SK-N-SH treated with all-trans-retinoic acid at 6 μM for 48 hours (cell line): ENCODE results near the gene CHAF1B.

Experiments used
- ATAC-seq: fragments of 200-7000 bp; cut with Tn5 transposase; 3 replicates; pipeline ENCODE4 v1.9.1; 2020; ENCODE audit warnings: mild to moderate bottlenecking, moderate library complexity
- ARNTL ChIP-seq: fragments of 450-650 bp; formaldehyde crosslinking; IDR thresholded peaks from 2 replicates; pipeline ENCODE4 v1.5.0; 2020; ENCODE audit warnings: low read depth, mild to moderate bottlenecking, moderate library complexity, borderline replicate concordance
- CSDC2 ChIP-seq: fragments of 250-450 bp; sonication (Bioruptor Pico); IDR thresholded peaks from 2 replicates; pipeline ENCODE4 v1.5.0; 2020; ENCODE audit warnings: mild to moderate bottlenecking, moderate library complexity
- ESRRG ChIP-seq: fragments of 250-450 bp; sonication (Bioruptor Pico); IDR thresholded peaks from 2 replicates; pipeline ENCODE4 v1.6.1; 2021; ENCODE audit warnings: mild to moderate bottlenecking
- GLIS3 ChIP-seq: fragments of 250-450 bp; sonication (Bioruptor Pico); IDR thresholded peaks from 2 replicates; pipeline ENCODE4 v1.5.0; 2020; ENCODE audit warnings: mild to moderate bottlenecking, moderate library complexity
- ISL1 ChIP-seq: fragments of 250-450 bp; sonication (Bioruptor Pico); IDR thresholded peaks from 2 replicates; pipeline ENCODE4 v2.1.2; 2022; ENCODE audit warnings: mild to moderate bottlenecking, moderate library complexity
- OSR1 ChIP-seq: fragments of 250-450 bp; sonication (Bioruptor Pico); IDR thresholded peaks from 2 replicates; pipeline ENCODE4 v1.8.0; 2022; ENCODE audit warnings: moderate library complexity, mild to moderate bottlenecking, inconsistent platforms
- PPARA ChIP-seq: fragments of 250-450 bp; sonication (Bioruptor Pico); IDR thresholded peaks from 2 replicates; pipeline ENCODE4 v1.5.0; 2020; ENCODE audit warnings: mild to moderate bottlenecking, borderline replicate concordance
- RARB ChIP-seq: fragments of 250-450 bp; sonication (Bioruptor Pico); IDR thresholded peaks from 2 replicates; pipeline ENCODE4 v1.8.0; 2021; ENCODE audit warnings: mild to moderate bottlenecking, moderate library complexity
- SNAI2 ChIP-seq: fragments of 250-450 bp; sonication (Bioruptor Pico); IDR thresholded peaks from 2 replicates; pipeline ENCODE4 v1.5.0; 2020; ENCODE audit warnings: mild to moderate bottlenecking, moderate library complexity
- TCF4 ChIP-seq: fragments of 250-450 bp; sonication (Bioruptor Pico); IDR thresholded peaks from 2 replicates; pipeline ENCODE4 v1.8.0; 2021; ENCODE audit warnings: mild to moderate bottlenecking, moderate library complexity, borderline replicate concordance
- ZC3H10 ChIP-seq: fragments of 250-450 bp; sonication (Bioruptor Pico); IDR thresholded peaks from 2 replicates; pipeline ENCODE4 v1.5.1; 2021; ENCODE audit warnings: mild to moderate bottlenecking, moderate library complexity
- ZFP3 ChIP-seq: fragments of 250-450 bp; sonication (Bioruptor Pico); IDR thresholded peaks from 2 replicates; pipeline ENCODE4 v1.5.0; 2020; ENCODE audit warnings: mild to moderate bottlenecking, moderate library complexity
- ZNF565 ChIP-seq: fragments of 450-650 bp; formaldehyde crosslinking; conservative IDR thresholded peaks from 2 replicates; pipeline ENCODE4 v1.5.0; 2020; ENCODE audit warnings: low read depth, mild to moderate bottlenecking, moderate library complexity
- ZNF70 ChIP-seq: fragments of 450-650 bp; formaldehyde crosslinking; IDR thresholded peaks from 2 replicates; pipeline ENCODE4 v1.5.0; 2020; ENCODE audit warnings: mild to moderate bottlenecking, moderate library complexity
- TF ChIP-seq, protein P1 (sequence below): fragments of 250-450 bp; sonication (Bioruptor Pico); IDR thresholded peaks from 2 replicates; pipeline ENCODE4 v1.5.1; 2020; ENCODE audit warnings: low read depth, mild to moderate bottlenecking, moderate library complexity
- TF ChIP-seq, protein P2 (sequence below): fragments of 250-450 bp; sonication (Bioruptor Pico); IDR thresholded peaks from 2 replicates; pipeline ENCODE4 v1.8.0; 2021; ENCODE audit warnings: low read depth, mild to moderate bottlenecking, moderate library complexity, borderline replicate concordance
- TF ChIP-seq, protein P3 (sequence below): fragments of 250-450 bp; sonication (Bioruptor Pico); IDR thresholded peaks from 2 replicates; pipeline ENCODE4 v1.8.0; 2020; ENCODE audit warnings: mild to moderate bottlenecking, moderate library complexity, borderline replicate concordance
- TF ChIP-seq, protein P4 (sequence below): fragments of 250-450 bp; sonication (Bioruptor Pico); IDR thresholded peaks from 2 replicates; pipeline ENCODE4 v1.5.0; 2020; ENCODE audit warnings: mild to moderate bottlenecking, moderate library complexity

CHAF1B gene

DNA sequence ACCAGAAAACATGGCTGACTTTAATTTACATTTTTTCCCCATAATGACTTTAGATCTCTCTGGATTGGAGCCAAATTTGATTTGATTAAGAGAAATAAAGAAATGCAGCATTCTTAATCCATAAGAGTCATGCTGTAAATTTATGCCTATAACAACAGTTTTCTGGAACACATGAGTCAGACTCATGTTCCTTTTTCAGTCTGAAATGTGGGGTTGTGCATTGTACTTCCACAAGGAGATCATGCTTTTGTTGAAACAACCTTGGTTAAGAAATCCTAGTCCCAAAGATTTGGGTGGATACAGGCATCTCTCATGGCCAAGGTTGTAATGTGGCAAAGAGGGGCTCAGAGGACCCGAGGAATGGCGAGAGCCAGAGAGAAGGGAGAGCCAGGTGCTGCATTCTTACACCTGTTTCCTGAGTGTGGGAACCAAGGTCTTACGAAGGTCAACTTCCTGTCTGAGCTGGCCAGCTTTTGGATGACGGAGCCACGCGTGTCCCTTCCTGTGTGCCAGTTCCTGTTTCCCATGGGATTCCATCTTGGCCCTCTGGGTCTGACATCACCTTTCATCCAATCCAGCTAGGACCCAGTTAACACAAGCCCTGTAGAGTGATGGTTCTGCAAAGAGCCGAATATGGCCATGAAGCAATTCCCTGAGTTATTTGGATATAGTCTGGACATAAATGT, 71.7 kb downstream of the CHAF1B start (continued):
- no peak for TF ChIP-seq ZNF565 (CRISPR knock-in tag)
- TF ChIP-seq, protein P1, sequence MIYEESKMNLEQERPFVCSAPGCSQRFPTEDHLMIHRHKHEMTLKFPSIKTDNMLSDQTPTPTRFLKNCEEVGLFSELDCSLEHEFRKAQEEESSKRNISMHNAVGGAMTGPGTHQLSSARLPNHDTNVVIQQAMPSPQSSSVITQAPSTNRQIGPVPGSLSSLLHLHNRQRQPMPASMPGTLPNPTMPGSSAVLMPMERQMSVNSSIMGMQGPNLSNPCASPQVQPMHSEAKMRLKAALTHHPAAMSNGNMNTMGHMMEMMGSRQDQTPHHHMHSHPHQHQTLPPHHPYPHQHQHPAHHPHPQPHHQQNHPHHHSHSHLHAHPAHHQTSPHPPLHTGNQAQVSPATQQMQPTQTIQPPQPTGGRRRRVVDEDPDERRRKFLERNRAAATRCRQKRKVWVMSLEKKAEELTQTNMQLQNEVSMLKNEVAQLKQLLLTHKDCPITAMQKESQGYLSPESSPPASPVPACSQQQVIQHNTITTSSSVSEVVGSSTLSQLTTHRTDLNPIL (CRISPR knock-in tag): no peak
- no peak for TF ChIP-seq RARB (CRISPR knock-in tag)
- TF ChIP-seq OSR1 (CRISPR knock-in tag): no peak
- no peak for TF ChIP-seq ESRRG (CRISPR knock-in tag)
- TF ChIP-seq, protein P2, sequence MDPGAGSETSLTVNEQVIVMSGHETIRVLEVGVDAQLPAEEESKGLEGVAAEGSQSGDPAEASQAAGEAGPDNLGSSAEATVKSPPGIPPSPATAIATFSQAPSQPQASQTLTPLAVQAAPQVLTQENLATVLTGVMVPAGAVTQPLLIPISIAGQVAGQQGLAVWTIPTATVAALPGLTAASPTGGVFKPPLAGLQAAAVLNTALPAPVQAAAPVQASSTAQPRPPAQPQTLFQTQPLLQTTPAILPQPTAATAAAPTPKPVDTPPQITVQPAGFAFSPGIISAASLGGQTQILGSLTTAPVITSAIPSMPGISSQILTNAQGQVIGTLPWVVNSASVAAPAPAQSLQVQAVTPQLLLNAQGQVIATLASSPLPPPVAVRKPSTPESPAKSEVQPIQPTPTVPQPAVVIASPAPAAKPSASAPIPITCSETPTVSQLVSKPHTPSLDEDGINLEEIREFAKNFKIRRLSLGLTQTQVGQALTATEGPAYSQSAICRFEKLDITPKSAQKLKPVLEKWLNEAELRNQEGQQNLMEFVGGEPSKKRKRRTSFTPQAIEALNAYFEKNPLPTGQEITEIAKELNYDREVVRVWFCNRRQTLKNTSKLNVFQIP (CRISPR knock-in tag): no peak

DNA sequence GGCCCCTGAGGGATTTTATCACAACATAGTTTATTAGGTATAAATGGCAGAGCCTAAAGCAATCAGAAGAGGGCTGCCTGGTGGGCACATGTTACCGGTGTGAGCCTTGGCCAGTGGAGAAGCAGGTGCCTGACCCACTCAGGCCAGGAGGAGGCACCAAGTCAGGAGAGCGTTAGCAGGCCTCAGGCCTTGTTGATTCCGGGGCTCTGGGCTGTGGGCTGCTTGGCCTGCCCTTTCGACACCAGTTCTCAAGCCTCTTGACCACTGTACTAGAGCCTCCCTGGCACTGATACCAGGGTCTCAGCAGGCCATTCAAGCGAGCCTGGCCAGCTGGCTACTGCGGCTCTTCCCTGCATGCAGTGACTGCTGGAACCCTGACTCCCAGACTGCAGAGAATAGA, 73.9 kb downstream of the CHAF1B start:
- no peak for ATAC-seq
- TF ChIP-seq ARNTL (CRISPR knock-in tag) (no peak), OSR1 (CRISPR knock-in tag) (no peak), GLIS3 (CRISPR knock-in tag) (no peak), TCF4 (no peak), ISL1 (CRISPR knock-in tag) (no peak), CSDC2 (CRISPR knock-in tag) (no peak), ZNF565 (CRISPR knock-in tag) (no peak)
- TF ChIP-seq, protein P3, sequence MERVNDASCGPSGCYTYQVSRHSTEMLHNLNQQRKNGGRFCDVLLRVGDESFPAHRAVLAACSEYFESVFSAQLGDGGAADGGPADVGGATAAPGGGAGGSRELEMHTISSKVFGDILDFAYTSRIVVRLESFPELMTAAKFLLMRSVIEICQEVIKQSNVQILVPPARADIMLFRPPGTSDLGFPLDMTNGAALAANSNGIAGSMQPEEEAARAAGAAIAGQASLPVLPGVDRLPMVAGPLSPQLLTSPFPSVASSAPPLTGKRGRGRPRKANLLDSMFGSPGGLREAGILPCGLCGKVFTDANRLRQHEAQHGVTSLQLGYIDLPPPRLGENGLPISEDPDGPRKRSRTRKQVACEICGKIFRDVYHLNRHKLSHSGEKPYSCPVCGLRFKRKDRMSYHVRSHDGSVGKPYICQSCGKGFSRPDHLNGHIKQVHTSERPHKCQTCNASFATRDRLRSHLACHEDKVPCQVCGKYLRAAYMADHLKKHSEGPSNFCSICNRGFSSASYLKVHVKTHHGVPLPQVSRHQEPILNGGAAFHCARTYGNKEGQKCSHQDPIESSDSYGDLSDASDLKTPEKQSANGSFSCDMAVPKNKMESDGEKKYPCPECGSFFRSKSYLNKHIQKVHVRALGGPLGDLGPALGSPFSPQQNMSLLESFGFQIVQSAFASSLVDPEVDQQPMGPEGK (CRISPR knock-in tag): no peak
- TF ChIP-seq, protein P4, sequence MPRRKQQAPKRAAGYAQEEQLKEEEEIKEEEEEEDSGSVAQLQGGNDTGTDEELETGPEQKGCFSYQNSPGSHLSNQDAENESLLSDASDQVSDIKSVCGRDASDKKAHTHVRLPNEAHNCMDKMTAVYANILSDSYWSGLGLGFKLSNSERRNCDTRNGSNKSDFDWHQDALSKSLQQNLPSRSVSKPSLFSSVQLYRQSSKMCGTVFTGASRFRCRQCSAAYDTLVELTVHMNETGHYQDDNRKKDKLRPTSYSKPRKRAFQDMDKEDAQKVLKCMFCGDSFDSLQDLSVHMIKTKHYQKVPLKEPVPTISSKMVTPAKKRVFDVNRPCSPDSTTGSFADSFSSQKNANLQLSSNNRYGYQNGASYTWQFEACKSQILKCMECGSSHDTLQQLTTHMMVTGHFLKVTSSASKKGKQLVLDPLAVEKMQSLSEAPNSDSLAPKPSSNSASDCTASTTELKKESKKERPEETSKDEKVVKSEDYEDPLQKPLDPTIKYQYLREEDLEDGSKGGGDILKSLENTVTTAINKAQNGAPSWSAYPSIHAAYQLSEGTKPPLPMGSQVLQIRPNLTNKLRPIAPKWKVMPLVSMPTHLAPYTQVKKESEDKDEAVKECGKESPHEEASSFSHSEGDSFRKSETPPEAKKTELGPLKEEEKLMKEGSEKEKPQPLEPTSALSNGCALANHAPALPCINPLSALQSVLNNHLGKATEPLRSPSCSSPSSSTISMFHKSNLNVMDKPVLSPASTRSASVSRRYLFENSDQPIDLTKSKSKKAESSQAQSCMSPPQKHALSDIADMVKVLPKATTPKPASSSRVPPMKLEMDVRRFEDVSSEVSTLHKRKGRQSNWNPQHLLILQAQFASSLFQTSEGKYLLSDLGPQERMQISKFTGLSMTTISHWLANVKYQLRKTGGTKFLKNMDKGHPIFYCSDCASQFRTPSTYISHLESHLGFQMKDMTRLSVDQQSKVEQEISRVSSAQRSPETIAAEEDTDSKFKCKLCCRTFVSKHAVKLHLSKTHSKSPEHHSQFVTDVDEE (CRISPR knock-in tag): no peak

DNA sequence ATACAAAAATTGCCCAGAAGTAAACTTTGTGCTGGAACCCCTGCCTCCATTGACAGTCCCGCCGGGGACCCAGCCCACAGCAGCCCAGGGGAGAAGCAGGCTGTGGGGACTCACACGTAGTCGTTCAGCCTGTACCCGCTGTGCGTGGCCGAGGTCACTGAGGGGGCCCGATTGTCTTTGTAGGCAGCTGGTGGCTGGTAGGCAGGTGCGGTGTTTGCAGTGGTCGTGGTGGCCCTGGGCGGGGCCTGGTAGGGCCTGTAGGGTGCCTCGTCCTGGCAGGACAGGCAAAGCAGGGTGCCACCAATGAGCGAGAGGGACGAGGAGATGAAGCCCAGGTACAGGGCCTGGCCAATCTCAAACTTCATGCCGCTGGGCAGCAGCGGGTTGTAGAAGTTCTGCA, 75.7 kb downstream of the CHAF1B start:
- TF ChIP-seq ZNF565 (CRISPR knock-in tag): no peak
- no peak for TF ChIP-seq ZNF70
- no peak for TF ChIP-seq GLIS3 (CRISPR knock-in tag)
- TF ChIP-seq, protein P4 (CRISPR knock-in tag): no peak
- no peak for TF ChIP-seq OSR1 (CRISPR knock-in tag)
- TF ChIP-seq ZC3H10 (CRISPR knock-in tag): no peak
- TF ChIP-seq SNAI2: no peak
- no peak for TF ChIP-seq ISL1 (CRISPR knock-in tag)
- TF ChIP-seq RARB (CRISPR knock-in tag): no peak
- no peak for TF ChIP-seq PPARA
- no peak for TF ChIP-seq ZFP3
- TF ChIP-seq, protein P2 (CRISPR knock-in tag): no peak
- no peak for TF ChIP-seq ESRRG (CRISPR knock-in tag)
- TF ChIP-seq, all 23 proteins: peak for 0
- ATAC-seq: no peak
